ENCODE results near the gene GDF7.

GDF7 gene

GRCh38 chr2:20627712-20628380, 39.1 kb upstream of the GDF7 start:
- DNase-seq (ENCODE audit: low read depth), result no peak
- in situ Hi-C loops (cut with HindIII; ENCODE audit: low sequenced_read_pairs), result no loop called here
- no peak overlapping the region for H3K4me3 ChIP-seq (ENCODE audit: low read depth, low read length)
- TF ChIP-seq CTCF (IDR thresholded peaks at IDR 0.05; ENCODE audit: low read depth, low read length, missing control alignments), result no peak

- in situ Hi-C loops (cut with HindIII; ENCODE audit: low sequenced_read_pairs), result no loop called here
- TF ChIP-seq CTCF (IDR thresholded peaks at IDR 0.05; ENCODE audit: low read depth, low read length, missing control alignments), result no peak
- no peak for DNase-seq (ENCODE audit: low read depth)
- no peak overlapping the region for H3K4me3 ChIP-seq (ENCODE audit: low read depth, low read length)
Observed at GRCh38 chr2:20629181-20629580, 37.8 kb upstream of the GDF7 start.

GRCh38 chr2:20629581-20630171, 37.3 kb upstream of the GDF7 start:
- H3K4me3 ChIP-seq (ENCODE audit: low read depth, low read length), result no peak overlapping the region
- TF ChIP-seq CTCF (IDR thresholded peaks at IDR 0.05; ENCODE audit: low read depth, low read length, missing control alignments), result no peak
- DNase-seq (ENCODE audit: low read depth), result no peak
- in situ Hi-C loops (cut with HindIII; ENCODE audit: low sequenced_read_pairs), result no loop called here

- TF ChIP-seq CTCF (IDR thresholded peaks at IDR 0.05; ENCODE audit: low read depth, low read length, missing control alignments), result no peak
- in situ Hi-C loops (cut with HindIII; ENCODE audit: low sequenced_read_pairs), result no loop called here
- no peak overlapping the region for H3K4me3 ChIP-seq (ENCODE audit: low read depth, low read length)
- DNase-seq (ENCODE audit: low read depth), result no peak
Observed at GRCh38 chr2:20630967-20631366, 36.0 kb upstream of the GDF7 start.

GRCh38 chr2:20631617-20632307, 35.2 kb upstream of the GDF7 start:
- DNase-seq (ENCODE audit: low read depth), result no peak
- in situ Hi-C loops (cut with HindIII; ENCODE audit: low sequenced_read_pairs), result no loop called here
- TF ChIP-seq CTCF (IDR thresholded peaks at IDR 0.05; ENCODE audit: low read depth, low read length, missing control alignments), result no peak
- no peak overlapping the region for H3K4me3 ChIP-seq (ENCODE audit: low read depth, low read length)

- no peak for DNase-seq (ENCODE audit: low read depth)
- in situ Hi-C loops (cut with HindIII; ENCODE audit: low sequenced_read_pairs), result no loop called here
- H3K4me3 ChIP-seq (ENCODE audit: low read depth, low read length), result no peak overlapping the region
- TF ChIP-seq CTCF (IDR thresholded peaks at IDR 0.05; ENCODE audit: low read depth, low read length, missing control alignments), result no peak
Observed at GRCh38 chr2:20632446-20632990, 34.4 kb upstream of the GDF7 start.

All from astrocyte of the cerebellum (primary cell).